ENCODE data around the gene CHD2.

Gene CHD2

DNA sequence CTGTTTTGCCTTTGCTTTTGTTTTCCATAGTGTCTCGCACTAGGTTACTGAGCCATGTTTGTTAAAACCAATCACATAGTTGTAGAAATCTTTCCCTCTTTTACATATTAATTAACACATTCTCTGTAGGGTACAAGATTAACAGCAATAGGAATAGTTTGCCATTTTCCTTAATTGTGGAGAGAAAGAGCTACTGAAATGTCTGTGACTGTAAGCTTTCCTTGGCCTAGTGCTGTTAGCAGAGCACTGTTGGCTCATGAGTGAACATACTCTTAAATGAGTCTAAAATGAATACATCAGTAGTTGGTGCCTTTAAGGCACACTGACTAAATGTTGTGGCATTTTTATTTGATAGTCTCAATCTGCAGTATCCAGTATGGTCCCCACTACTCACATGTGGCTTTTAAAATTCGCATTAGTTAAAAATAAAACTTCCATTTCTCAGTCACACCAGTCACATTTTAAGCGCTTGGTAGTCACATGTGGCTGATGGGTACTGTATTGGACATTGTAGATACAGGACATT, 28.2 kb downstream of the CHD2 start:
- DNase-seq (ENCODE audit: low read depth in 2 of 2, low spot score in 1 of 2) = no peak

DNA sequence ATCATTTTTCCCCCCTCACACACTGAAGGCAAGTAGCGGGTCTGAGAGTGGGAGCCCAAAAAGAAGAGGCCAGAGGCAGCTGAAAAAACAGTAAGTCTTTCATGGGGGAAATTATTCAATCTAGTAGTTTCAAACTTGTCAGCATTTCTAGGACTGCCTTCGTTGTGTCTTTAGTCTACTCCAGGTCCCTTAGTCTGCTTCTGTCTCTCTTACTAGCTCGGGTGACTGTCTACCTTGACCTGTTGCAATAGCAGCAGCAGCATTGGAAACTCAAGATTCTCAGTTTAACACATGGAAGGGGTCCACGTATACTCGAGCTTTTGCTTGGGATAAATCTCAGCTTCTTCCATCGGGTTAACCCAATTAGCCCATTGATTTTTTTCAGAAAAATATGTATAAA, 28.9 kb downstream of the CHD2 start:
- DNase-seq (ENCODE audit: low read depth in 2 of 2, low spot score in 1 of 2) = no peak

DNA sequence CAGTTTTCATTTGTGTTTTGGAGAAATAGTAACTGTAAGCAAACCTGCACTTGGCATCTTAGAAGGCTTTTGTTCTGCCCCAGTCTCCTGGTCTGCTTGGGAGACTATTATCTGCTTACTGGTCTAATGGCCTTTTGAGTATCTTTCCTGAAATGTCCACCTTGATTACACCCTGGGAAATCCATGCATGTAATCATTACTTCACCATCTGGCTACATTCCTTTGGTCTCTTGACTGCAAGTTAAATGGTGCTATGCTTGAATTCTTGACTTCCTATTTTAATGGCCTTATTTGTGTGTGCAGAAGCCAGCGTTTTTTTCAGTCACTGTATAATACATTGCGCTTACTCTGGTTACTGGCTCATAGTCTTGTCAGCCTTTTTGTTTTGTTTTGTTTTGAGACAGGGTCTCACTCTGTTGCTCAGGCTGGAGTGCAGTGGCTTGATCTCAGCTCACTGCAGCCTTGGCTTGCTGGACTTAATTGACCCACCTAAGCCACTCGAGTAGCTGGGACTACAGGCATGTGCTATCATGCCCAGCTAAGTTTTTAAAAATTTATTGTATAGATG, 30.0 kb downstream of the CHD2 start:
- no peak for DNase-seq (ENCODE audit: low read depth in 2 of 2, low spot score in 1 of 2)

DNA sequence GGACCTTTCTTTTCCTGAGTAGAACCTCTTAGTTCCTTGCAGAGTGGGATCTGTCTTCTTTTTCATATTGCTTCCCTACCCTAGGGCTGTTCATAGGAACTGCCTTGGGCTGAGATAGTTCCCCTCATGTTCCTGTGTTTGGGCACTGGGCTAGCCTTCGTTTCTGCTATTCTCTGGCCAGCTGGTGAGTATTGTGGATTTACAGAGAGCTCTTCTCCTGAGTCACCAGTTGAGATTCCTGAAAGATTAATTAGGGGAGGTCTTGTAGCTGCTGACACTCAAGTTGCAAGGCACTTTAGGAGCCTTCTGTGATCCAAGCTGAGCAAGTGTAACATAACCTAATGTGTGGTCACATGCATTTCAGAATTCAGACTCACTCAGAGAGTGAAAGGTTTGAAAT, 30.7 kb downstream of the CHD2 start:
- DNase-seq (ENCODE audit: low read depth in 2 of 2, low spot score in 1 of 2) = no peak

DNA sequence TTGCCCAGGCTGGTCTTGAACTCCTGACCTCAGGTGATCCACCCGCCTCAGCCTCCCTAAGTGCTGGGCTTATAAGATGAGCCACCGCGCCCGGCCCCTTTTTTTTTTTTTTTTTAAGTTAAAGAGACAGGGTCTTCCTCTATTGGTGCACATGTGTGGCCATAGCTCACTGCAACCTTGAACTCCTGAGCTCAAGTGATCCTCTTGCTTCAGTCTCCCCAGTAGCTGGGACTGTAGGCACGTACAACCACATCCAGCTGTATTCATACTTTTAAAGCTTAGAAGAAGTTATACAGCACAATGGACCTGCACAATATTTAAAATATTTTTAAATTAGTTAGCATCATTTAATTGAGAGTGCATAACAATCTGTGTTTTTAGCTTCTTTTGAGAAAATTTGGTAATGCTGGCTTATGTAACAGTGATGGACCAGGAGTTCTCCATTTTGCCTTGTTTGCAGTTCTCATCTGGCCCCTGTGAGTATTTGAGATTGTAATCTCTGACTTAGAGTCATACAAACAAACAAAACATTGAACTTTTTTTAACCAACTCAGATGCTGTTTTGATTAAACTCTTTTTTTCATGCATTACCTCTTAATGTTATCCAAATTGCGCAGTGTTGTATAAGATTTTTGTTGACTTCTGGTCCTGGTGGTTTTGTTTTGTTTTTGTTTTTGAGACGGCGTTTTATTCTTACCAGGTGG, 33.0 kb downstream of the CHD2 start:
- DNase-seq (ENCODE audit: low read depth in 2 of 2, low spot score in 1 of 2) = no peak

DNA sequence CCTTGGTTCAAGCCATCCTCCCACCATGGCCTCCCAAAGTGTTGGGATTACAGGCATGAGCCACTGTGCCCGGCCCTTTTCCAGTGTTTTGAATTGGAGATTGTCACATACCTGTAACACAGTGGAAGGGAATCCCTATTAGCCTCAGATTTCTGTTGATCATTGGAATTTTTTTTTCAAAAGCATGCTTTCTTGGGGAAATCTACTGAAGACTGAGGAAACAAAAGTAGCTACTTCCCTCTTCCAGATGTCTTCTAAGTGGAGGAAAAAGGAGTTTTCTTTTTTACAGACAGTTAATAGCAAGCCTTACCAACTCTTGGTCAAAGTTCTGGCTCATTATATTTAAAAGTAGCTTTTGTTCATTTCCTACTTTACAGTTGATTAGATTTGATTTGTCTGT, 33.7 kb downstream of the CHD2 start:
- no peak for DNase-seq (ENCODE audit: low read depth in 2 of 2, low spot score in 1 of 2)

DNA sequence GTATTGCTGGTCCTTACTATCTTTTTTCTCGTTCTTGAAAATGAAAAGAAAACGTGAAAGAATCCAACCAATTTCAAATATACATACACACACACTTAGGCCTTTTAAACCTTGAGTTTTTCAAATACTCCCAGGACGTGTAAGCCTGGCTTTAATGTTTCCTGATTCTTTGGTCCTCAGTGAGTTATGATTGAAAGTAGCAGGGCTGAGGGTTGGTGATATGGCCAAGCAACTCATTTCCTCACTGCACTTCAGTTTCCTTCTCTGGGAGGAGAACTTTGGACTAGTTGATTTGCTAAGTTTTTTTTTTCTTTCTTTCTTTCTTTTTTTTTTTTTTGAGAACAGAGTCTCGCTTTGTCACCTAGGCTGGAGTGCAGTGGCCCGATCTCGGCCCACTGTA, 34.6 kb downstream of the CHD2 start:
- no peak for DNase-seq (ENCODE audit: low read depth in 2 of 2, low spot score in 1 of 2)

DNA sequence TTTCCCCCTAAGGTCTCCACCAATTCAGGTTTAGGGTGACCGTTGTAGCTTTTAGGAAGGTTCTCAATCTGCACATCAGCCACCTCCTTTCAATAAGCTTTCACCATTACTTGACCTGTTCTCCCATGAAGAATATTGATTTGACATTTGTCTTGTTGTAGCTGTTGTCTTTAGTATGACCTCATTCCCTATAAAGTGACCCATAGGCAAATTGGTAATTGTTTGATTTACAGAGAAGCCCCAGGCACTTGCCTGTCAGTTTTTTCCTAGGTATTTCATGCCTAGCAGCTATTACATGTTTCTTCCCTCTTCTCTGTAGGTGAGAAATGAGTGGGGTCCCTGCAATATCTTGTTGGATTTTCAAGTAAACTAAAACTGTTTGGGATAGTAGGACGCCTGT, 36.0 kb downstream of the CHD2 start:
- no peak for DNase-seq (ENCODE audit: low read depth in 2 of 2, low spot score in 1 of 2)

DNA sequence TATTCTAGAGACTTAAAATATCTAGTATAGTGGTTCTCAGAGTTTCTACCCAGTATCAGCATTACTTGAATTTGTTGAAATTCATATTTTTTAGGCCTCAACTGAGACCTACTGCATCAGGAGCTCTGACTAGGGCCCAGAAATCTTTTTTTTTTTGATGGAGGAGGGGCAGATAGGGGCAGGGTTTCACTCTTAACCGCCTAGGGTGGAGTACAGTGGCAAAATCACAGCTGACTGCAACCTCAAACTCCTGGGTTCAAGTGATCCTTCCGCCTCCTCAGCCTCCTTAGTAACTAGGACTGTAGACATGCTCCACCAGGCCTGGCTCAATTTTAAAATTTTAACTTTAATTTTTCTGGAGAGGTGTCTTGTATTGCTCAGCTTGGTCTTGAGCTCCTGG, 36.6 kb downstream of the CHD2 start:
- no peak for DNase-seq (ENCODE audit: low read depth in 2 of 2, low spot score in 1 of 2)

DNA sequence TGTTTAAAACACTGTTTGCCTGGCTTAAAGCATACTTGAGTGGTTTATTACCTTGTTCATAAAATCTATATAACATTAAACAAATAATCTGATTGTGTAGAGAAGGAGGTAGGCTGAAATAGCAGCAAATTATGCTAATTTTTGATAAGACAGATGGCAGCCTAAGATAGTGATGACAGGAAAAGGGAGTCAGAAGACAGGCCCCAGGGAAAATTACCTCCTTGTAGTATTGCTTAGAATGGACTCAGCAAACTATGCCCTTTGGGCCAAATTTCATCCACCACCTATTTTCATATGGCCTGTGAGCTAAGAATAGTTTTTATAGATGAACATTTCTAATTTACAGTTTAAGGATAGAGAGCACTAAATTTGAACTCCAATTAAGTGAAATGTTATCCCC, 37.8 kb downstream of the CHD2 start:
- DNase-seq (ENCODE audit: low read depth in 2 of 2, low spot score in 1 of 2) = no peak

DNA sequence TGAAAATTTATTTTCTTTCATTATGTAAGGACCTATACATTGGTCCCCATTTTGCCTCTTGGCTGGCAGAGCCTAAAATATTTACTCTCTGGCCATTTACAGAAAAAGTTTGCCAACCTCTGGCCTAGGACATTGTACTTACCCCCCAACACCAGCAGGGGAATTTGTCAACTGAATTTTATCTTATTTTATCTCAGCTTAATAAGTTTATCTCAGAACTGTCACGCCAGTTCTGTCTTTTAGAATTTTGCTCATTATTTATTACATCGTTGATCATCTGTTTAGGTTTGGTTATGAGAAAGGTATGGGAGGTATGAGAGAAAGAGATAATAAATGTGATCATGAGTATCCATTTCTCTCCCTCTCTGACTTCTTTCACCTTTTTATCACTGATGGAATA, 38.3 kb downstream of the CHD2 start:
- no peak for DNase-seq (ENCODE audit: low read depth in 2 of 2, low spot score in 1 of 2)

DNA sequence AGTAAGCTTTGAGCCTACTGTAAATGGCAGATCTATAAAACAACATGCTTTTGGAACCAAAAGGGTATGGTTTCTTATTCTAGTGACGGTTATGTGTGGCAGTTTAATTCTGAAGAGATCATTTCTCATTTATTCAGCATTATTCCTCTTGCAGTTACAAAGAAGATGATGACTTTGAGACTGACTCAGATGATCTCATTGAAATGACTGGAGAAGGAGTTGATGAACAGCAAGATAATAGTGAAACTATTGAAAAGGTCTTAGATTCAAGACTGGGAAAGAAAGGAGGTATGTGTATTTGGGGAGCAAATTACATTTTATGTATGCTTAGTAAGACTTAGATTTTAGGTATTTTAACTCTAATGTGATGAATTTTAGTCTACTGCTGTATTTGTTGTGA, 41.5 kb downstream of the CHD2 start:
- no peak for DNase-seq (ENCODE audit: low read depth in 2 of 2, low spot score in 1 of 2)

DNA sequence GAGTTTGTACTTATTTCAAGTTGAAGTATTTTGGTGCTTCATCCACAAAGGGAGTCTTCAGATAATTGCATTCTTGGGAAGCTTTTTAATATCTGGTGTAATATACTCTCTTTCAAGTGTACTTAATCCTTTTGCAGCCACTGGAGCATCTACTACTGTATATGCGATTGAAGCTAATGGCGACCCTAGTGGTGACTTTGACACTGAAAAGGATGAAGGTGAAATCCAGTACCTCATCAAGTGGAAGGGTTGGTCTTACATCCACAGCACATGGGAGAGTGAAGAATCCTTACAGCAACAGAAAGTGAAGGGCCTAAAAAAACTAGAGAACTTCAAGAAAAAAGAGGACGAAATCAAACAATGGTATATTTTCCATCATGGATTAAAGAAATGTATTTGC, 42.6 kb downstream of the CHD2 start:
- no peak for DNase-seq (ENCODE audit: low read depth in 2 of 2, low spot score in 1 of 2)

DNA sequence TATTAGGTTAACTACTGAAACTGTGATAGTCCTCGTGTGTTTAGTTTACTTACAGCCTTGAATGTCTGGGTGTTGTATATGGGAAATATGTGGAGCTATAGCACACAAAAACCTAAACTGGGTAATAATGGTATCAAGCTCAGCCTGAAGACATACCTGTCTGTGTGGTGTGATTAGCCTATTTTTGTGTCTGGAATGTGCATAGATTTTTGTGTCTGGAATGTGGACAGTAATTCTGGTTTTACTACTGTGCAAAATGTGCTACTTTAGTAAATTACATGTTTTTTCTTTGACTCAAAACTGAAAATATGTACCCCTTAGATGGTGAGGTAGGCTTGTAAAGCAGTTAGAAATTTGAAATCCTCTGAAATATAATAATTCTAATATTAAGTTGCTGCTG, 43.5 kb downstream of the CHD2 start:
- DNase-seq (ENCODE audit: low read depth in 2 of 2, low spot score in 1 of 2) = no peak

DNA sequence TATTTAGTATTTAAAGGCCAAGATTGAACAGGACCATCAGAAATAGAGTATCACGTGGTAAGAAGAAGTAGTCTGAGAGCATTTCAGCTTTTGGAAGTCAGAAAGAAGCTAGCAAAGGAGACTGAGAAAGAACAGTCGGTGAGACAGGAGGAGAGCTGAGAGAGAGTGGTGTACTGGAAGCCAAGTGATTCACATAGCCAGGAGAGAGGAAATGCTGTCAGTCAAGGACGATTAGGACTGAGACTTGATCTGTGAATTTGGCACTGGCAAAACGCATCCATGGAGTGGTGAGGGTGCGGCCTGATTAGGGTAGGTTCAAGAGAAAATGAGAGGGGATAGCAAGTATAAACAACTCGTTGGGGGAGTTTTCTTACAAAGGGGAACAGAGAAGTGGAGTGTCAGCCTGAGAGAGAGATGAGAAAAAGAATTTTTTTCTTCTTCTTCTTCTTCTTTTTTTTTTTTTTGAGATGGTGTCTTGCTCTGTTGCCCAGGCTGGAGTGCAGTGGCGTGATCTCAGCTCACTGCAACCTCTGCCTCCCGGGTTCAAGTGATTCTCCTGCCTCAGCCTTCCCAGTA, 44.9 kb downstream of the CHD2 start:
- no peak for DNase-seq (ENCODE audit: low read depth in 2 of 2, low spot score in 1 of 2)

DNA sequence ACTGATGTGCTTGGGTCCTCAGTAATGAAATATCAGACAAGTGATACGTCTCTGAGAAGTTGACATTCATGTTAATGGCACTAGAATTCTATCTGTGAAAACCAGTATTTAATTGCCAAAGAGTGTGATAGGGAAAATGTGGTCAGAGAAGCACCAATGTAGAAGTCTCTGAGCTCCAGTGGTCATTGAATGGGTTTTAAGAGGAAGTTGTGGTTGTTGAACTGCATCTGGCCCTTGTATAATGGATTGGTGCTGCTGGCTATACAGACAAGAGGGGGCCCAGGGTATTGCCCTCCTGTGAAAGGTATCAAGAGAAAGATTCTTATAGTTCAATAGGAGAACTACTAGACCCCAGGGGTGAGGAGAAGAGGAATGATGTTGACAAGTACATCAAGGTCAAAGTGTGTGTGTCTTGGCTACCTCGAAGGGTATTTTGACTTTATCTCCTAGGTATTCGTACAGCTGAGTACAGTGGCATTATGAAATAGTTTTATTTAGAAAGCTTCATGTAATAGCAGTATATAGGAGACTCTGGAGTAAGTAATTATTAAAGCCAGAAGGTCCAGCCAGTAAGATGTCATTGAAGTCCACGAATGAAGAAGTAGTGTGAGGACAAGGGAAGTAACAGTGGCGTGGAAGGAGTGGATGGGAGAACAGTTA, 47.1 kb downstream of the CHD2 start:
- DNase-seq (ENCODE audit: low read depth in 2 of 2, low spot score in 1 of 2) = no peak

DNA sequence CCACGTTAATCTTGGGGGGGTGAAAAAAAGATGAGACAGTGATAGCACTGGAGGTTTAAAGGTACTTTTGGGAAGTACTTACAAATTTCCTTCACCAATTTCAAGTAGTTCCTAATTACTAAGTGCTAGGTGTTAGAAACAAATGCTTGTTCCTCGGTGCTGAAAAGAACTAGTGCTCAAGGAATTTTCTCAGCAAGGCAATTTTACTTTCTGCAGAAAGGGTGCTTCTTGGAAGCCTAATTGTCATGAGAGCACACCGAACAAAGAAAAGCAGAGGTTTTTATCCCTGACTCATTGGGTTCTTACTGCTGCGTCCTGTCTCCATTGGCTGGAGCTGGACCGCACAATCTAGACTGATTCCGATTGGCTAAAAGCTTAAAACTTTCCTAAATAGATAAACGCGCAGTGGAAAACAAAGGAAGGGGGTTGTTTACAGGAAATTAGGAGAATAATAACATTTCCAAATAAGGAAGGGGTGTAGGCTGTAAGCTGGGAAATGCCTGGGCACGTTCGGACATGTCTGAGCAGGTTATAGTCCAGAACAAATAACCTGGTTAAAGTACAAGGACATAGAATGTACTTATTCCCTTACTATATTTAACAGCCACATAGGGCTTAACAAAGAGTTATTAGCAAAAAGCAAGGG, 49.6 kb downstream of the CHD2 start:
- no peak for DNase-seq (ENCODE audit: low read depth in 2 of 2, low spot score in 1 of 2)

DNA sequence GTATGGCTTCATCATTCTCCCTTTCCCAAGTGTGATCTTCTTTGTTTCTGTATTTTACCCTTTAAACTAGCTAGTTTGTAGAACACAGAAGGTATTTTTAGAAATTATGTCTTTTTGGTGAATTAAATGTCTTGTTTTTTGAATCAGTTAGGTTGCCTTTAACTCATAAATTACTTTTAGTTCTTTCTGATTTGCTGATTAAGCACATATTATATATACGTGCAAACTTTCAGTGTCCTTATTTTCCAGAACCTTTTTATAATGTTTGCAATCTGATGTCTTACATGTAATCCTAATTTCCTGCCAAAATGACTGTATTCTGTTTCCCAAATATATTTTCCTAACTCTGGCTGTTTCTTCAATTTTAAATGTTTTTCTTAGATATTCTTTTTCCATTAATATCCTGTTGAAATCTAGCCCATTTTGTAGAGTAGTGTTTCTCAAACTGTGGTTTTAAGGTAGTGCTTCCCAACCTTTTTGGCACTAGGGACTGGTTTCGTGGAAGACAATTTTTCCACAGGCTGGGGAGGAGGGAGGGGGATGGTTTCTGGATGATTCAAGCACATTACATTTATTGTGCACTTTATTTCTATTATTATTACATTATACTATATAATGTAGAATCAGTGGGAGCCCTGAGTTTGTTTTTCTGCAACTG, 51.8 kb downstream of the CHD2 start:
- DNase-seq (ENCODE audit: low read depth in 2 of 2, low spot score in 1 of 2) = no peak

DNA sequence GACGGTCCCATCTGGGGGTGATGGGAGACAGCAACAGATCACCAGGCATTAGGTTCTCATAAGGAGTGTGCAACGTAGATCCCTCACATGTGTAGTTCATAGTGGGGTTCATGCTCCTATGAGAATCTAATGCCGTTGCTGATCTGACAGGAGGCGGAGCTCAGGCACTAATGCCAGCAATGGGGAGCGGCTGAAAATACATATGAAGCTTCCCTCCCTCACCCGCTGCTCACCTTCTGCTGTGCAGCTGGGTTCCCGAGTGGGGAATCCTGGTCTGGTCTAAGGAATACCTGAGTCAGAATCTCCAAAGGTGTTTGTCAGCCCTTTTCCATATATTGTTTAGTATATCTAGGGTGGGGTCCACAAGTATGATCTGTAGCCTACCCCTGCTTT, 52.3 kb downstream of the CHD2 start:
- no peak for DNase-seq (ENCODE audit: low read depth in 2 of 2, low spot score in 1 of 2)

DNA sequence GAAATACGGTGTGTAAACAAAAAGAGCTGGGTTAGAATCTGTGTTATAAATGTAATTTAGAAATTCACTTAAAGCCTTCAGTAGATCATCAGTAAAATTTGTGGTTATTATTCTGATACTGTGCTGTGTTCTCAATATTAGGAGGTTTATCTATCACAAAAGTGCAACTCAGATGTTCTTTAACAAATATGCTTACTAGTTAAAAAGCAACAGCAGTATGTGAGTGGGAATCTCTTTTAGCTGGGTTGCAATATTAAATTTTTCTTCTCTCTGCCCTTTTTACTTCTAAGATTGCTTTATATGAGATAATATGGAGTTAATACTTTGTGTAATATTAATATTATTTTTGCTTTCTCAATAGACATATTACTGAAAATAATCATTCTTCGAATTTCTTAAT, 53.4 kb downstream of the CHD2 start:
- DNase-seq (ENCODE audit: low read depth in 2 of 2, low spot score in 1 of 2) = no peak

DNA sequence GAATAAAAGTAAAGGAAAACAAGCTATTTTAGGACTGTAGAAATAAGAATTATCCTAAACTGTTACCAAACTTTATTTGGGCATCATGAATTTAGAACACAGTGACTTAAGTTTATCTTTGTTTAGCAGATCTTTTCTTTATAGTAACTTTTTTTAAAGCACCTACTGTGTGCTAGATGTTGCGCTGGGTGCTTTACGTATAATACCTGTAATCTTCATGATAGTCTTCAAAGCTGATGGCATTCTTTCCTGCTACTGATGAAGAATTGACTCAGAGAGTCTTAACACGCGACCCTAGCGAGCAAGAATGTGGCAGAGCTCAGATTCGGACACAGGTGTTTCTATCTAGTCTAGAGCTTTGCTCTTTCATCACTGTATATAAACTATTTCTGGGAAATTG, 53.9 kb downstream of the CHD2 start:
- DNase-seq (ENCODE audit: low read depth in 2 of 2, low spot score in 1 of 2) = no peak

Data from stimulated activated CD8-positive, alpha-beta memory T cell treated with anti-CD3 and anti-CD28 coated beads, Interleukin-4, amount 100 ng/mL, for 4 hours (primary cell).